ENCODE data around the gene PGS1. TPM values are rescaled to one million over a fixed set of nuclear protein-coding genes. Genes with fewer than 3 reads are reported as not detected.

PGS1 gene
- total RNA-seq, 4 donors from 2014 or later = 23.9 to 51.7 (median 34.2) TPM

DNA sequence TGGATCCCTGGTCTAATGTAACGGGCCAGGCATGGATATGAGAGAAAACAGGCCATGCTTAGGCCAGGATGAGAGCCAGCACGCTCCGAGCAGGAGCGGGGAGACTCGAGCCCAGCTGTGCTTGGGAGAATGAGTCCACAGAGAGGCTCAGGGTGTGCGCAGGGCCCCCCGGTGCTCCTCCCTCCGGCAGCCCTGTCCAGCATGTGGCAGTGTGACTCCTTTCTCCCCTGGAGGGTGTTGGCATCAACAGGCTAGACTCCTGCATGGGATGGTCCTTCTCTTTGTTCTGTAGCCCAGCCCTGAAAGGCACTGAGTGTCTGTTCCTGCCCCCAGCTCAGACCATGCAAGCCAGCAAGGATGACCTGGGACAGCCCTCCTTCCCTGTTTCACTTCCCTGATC lies 23.4 kb downstream of the PGS1 start:
- TF ChIP-seq CTCF (IDR thresholded peaks at IDR 0.05) (no peak), EP300 (IDR thresholded peaks at IDR 0.05) (no peak), POLR2A (IDR thresholded peaks at IDR 0.05) (no peak), POLR2AphosphoS5 (IDR thresholded peaks at IDR 0.05) (no peak)
- Histone ChIP-seq H3K36me3 (peaks cover 84% of the 10 kb centered on the region), H3K4me1 (peaks cover 11% of the 10 kb centered on the region), H3K27me3 (no peaks in the 10 kb centered on the region), H3K9me3 (no peaks in the 10 kb centered on the region), H3K27ac (no peak overlapping the region), H3K4me3 (no peak overlapping the region)
- 55% methylated on average over 5 of the region's 8 CpGs for WGBS
- DNase-seq (ENCODE audit: low spot score in 2 of 2) = no peak

DNA sequence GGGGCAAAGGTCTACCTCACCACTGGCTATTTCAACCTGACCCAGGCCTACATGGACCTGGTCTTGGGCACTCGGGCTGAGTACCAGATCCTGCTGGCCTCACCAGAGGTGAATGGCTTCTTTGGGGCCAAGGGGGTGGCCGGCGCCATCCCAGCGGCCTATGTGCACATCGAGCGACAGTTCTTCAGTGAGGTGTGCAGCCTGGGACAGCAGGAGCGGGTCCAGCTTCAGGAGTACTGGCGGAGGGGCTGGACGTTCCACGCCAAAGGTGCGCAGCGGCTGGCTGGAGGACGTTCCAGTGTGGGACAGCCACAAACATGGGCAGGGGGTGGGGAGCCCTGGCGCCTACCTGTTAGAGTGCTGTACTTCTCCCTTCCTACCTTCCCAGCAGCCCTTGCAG lies 25.4 kb downstream of the PGS1 start:
- Histone ChIP-seq H3K27ac (no peak overlapping the region), H3K4me1 (peaks cover 25% of the 10 kb centered on the region), H3K36me3 (peaks cover 69% of the 10 kb centered on the region), H3K9me3 (no peaks in the 10 kb centered on the region), H3K4me3 (no peak overlapping the region), H3K27me3 (no peaks in the 10 kb centered on the region)
- no peak for DNase-seq (ENCODE audit: low spot score in 2 of 2)
- TF ChIP-seq CTCF (IDR thresholded peaks at IDR 0.05) (no peak), EP300 (IDR thresholded peaks at IDR 0.05) (no peak), POLR2AphosphoS5 (IDR thresholded peaks at IDR 0.05) (no peak), POLR2A (IDR thresholded peaks at IDR 0.05) (no peak)
- 97% methylated on average over 13 of the region's 14 CpGs for WGBS

GRCh38 chr17:78406396-78406795 lies 27.9 kb downstream of the PGS1 start:
- no peak for TF ChIP-seq CTCF (IDR thresholded peaks at IDR 0.05)
- TF ChIP-seq POLR2AphosphoS5 (IDR thresholded peaks at IDR 0.05) = no peak
- TF ChIP-seq EP300 (IDR thresholded peaks at IDR 0.05) = no peak
- no peak for TF ChIP-seq POLR2A (IDR thresholded peaks at IDR 0.05)
- Histone ChIP-seq H3K27ac (no peak overlapping the region), H3K4me3 (no peak overlapping the region), H3K9me3 (no peaks in the 10 kb centered on the region), H3K36me3 (peaks cover 44% of the 10 kb centered on the region), H3K27me3 (no peaks in the 10 kb centered on the region), H3K4me1 (peaks cover 35% of the 10 kb centered on the region)
- no peak for DNase-seq (ENCODE audit: low spot score in 2 of 2)
- WGBS = 86% methylated on average over 2 of the region's 6 CpGs

DNA sequence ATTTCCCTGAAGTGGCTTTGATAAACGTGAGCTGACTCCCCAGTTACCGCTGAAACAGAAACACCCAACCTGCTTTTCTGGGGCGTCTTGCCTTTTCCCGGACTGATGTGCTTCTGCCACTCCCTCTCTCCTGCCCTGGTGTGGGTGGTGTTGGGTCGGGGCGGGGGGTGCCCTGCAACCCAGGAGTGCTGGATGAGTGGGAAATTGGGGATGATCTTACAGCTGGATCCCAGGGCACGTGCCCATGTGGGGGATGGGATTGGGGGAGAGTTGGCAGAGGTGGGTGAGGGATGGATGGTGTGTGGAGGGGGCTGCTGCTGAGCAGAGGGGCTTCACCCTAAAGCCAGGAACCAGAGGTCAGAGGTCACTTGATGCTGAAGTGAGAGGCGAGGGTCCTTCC lies 28.5 kb downstream of the PGS1 start:
- no peak for TF ChIP-seq EP300 (IDR thresholded peaks at IDR 0.05)
- no peak for TF ChIP-seq POLR2AphosphoS5 (IDR thresholded peaks at IDR 0.05)
- no peak for TF ChIP-seq POLR2A (IDR thresholded peaks at IDR 0.05)
- no peak for TF ChIP-seq CTCF (IDR thresholded peaks at IDR 0.05)
- Histone ChIP-seq H3K4me3 (no peak overlapping the region), H3K36me3 (peaks cover 38% of the 10 kb centered on the region), H3K27ac (no peak overlapping the region), H3K4me1 (peaks cover 35% of the 10 kb centered on the region), H3K9me3 (no peaks in the 10 kb centered on the region), H3K27me3 (no peaks in the 10 kb centered on the region)
- 63% methylated on average over 8 of the region's 8 CpGs for WGBS
- no peak for DNase-seq (ENCODE audit: low spot score in 2 of 2)

DNA sequence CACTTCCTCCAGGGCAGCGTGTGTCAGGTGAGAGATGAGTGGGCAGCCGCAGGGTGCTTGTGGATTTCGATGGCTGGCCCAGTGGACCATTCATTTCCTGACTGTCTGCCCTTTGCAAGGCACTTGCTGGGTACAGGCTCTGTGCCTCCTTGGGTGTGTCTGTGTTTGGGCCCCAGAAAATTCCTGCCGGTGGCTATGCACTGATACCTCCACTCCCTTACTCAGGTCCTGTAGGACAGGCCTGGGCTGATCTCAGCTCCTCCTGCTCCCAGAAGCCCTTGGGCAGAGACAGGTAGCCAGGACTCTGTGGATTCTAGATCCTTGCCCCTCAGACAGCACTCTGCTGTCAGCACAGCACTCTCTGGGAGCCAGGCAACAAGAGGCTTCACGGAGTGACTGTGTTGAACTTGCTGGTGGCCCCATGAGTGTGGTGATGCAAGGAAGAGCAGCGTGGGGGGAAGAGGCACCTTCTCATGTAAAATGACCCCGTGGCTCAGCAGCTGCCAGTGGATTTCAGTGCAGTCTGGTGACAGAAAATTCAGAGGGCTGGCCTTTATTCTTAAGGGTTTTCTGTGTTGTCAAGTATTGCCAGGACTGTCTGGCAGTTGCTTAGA lies 29.0 kb downstream of the PGS1 start:
- TF ChIP-seq EP300 (IDR thresholded peaks at IDR 0.05) (no peak), CTCF (IDR thresholded peaks at IDR 0.05) (no peak), POLR2AphosphoS5 (IDR thresholded peaks at IDR 0.05) (no peak), POLR2A (IDR thresholded peaks at IDR 0.05) (no peak)
- Histone ChIP-seq H3K4me3 (no peak overlapping the region), H3K27me3 (no peaks in the 10 kb centered on the region), H3K9me3 (no peaks in the 10 kb centered on the region), H3K4me1 (peaks cover 35% of the 10 kb centered on the region), H3K27ac (no peak overlapping the region), H3K36me3 (peaks cover 34% of the 10 kb centered on the region)
- no peak for DNase-seq (ENCODE audit: low spot score in 2 of 2)
- 73% methylated on average over 6 of the region's 7 CpGs for WGBS
